H9 (cell line): Measurements from ENCODE around the gene ZNF608. TPM values are rescaled to one million over a fixed set of nuclear protein-coding genes. Genes with fewer than 3 reads are reported as not detected.

Experiments used
- DNase-seq: peaks from one replicate; pipeline ENCODE4 v3.0.0-alpha.2; 2017
- H2AFZ ChIP-seq: one replicate; pipeline ENCODE4 v1.6.1; 2013; ENCODE audit warnings: mild to moderate bottlenecking, low read length, control low read depth, moderate library complexity
- H2AK5ac ChIP-seq: 2 replicates; pipeline ENCODE4 v1.6.1; 2013; ENCODE audit warnings: low read length, control low read depth, mixed read lengths; ENCODE audit not compliant: insufficient read length
- H2BK120ac ChIP-seq: one replicate; pipeline ENCODE4 v1.6.1; 2013; ENCODE audit warnings: low read depth, mild to moderate bottlenecking, low read length, control low read depth, inconsistent platforms; ENCODE audit not compliant: poor library complexity, severe bottlenecking
- H2BK12ac ChIP-seq: 2 replicates; pipeline ENCODE4 v1.6.1; 2013; ENCODE audit warnings: low read length, control low read depth, mixed read lengths, low read depth; ENCODE audit not compliant: insufficient read length
- H2BK15ac ChIP-seq: 2 replicates; pipeline ENCODE4 v1.6.1; 2013; ENCODE audit warnings: low read depth, low read length, control low read depth
- H2BK20ac ChIP-seq: one replicate; pipeline ENCODE4 v1.6.1; 2013; ENCODE audit warnings: low read depth, mild to moderate bottlenecking, low read length, control low read depth, inconsistent platforms; ENCODE audit not compliant: poor library complexity, severe bottlenecking
- H2BK5ac ChIP-seq: 2 replicates; pipeline ENCODE4 v1.6.1; 2013; ENCODE audit warnings: low read length, control low read depth, mixed read lengths; ENCODE audit not compliant: insufficient read length
- H3K14ac ChIP-seq: 2 replicates; pipeline ENCODE4 v1.6.1; 2013; ENCODE audit warnings: low read length, control low read depth; ENCODE audit not compliant: insufficient read depth
- H3K18ac ChIP-seq: 2 replicates; pipeline ENCODE4 v1.6.1; 2013; ENCODE audit warnings: low read depth, mild to moderate bottlenecking, mixed read lengths, low read length, control low read depth; ENCODE audit not compliant: insufficient read length
- H3K23ac ChIP-seq: 2 replicates; pipeline ENCODE4 v1.6.1; 2013; ENCODE audit warnings: low read length, control low read depth, mixed read lengths, low read depth; ENCODE audit not compliant: insufficient read length
- H3K23me2 ChIP-seq: 2 replicates; pipeline ENCODE4 v1.6.1; 2013; ENCODE audit warnings: low read depth, mild to moderate bottlenecking, mixed read lengths, low read length, control low read depth; ENCODE audit not compliant: insufficient read length, poor library complexity, severe bottlenecking
- H3K27ac ChIP-seq: 2 replicates; pipeline ENCODE4 v1.5.1; 2013; ENCODE audit warnings: low read length, control low read depth, mixed read lengths, low read depth; ENCODE audit not compliant: insufficient read length
- H3K27me3 ChIP-seq: 2 replicates; pipeline ENCODE4 v1.6.1; 2013; ENCODE audit warnings: low read length, control low read depth, inconsistent platforms; ENCODE audit not compliant: insufficient read depth
- H3K4ac ChIP-seq: 2 replicates; pipeline ENCODE4 v1.6.1; 2013; ENCODE audit warnings: low read depth, mild to moderate bottlenecking, control low read depth, inconsistent platforms, low read length, moderate library complexity
- H3K4me1 ChIP-seq: 2 replicates; pipeline ENCODE4 v1.6.1; 2013; ENCODE audit warnings: low read length, control low read depth, inconsistent platforms; ENCODE audit not compliant: insufficient read depth
- H3K4me2 ChIP-seq: 2 replicates; pipeline ENCODE4 v1.6.1; 2013; ENCODE audit warnings: low read length, control low read depth, mixed read lengths; ENCODE audit not compliant: insufficient read length, insufficient read depth
- H3K56ac ChIP-seq: 2 replicates; pipeline ENCODE4 v1.6.1; 2013; ENCODE audit warnings: low read depth, mild to moderate bottlenecking, mixed read lengths, low read length, control low read depth; ENCODE audit not compliant: insufficient read length
- H3K79me1 ChIP-seq: 2 replicates; pipeline ENCODE4 v1.6.1; 2013; ENCODE audit warnings: low read depth, mild to moderate bottlenecking, moderate library complexity, low read length, control low read depth, inconsistent platforms; ENCODE audit not compliant: insufficient read depth, poor library complexity, severe bottlenecking
- H3K79me2 ChIP-seq: 2 replicates; pipeline ENCODE4 v1.6.1; 2013; ENCODE audit warnings: low read length, control low read depth, inconsistent platforms; ENCODE audit not compliant: insufficient read depth
- H3K9ac ChIP-seq: 2 replicates; pipeline ENCODE4 v1.6.1; 2013; ENCODE audit warnings: low read length, control low read depth, mixed read lengths; ENCODE audit not compliant: insufficient read length; ENCODE audit errors: extremely low read depth
- H3K9me3 ChIP-seq: one replicate; pipeline ENCODE4 v1.6.1; 2013; ENCODE audit warnings: low read depth, low read length, inconsistent platforms; ENCODE audit not compliant: control insufficient read depth
- H3T11ph ChIP-seq: one replicate; pipeline ENCODE4 v1.6.1; 2013; ENCODE audit warnings: mild to moderate bottlenecking, low read length, control low read depth, inconsistent platforms
- H4K20me1 ChIP-seq: one replicate; pipeline ENCODE4 v1.6.1; 2013; ENCODE audit not compliant: control insufficient read depth, insufficient read length, insufficient read depth
- H4K5ac ChIP-seq: 2 replicates; pipeline ENCODE4 v1.6.1; 2013; ENCODE audit warnings: low read depth, mild to moderate bottlenecking, mixed read lengths, low read length, control low read depth; ENCODE audit not compliant: insufficient read length
- H4K8ac ChIP-seq: replicated peaks from 2 replicates; pipeline ENCODE4 v1.6.1; 2013; ENCODE audit warnings: low read length, control low read depth, mixed read lengths, low read depth; ENCODE audit not compliant: insufficient read length
- H4K91ac ChIP-seq: 2 replicates; pipeline ENCODE4 v1.6.1; 2013; ENCODE audit warnings: low read depth, mild to moderate bottlenecking, moderate library complexity, mixed read lengths, low read length, control low read depth; ENCODE audit not compliant: insufficient read length
- H3K27ac Mint-ChIP-seq, 3 experiments: 2 replicates in 2 of 3; 3 replicates in 1 of 3; pipeline ENCODE4 v1.8.0; 2020 to 2021; ENCODE audit warnings: mixed read lengths in 3 of 3, mild to moderate bottlenecking in 1 of 3, moderate library complexity in 1 of 3
- H3K27me3 Mint-ChIP-seq: 2 replicates; pipeline ENCODE4 v1.8.0; 2021; ENCODE audit warnings: low read depth, mild to moderate bottlenecking, moderate library complexity, mixed read lengths
- H3K36me3 Mint-ChIP-seq, 3 experiments: 2 replicates in 2 of 3; 3 replicates in 1 of 3; pipeline ENCODE4 v1.8.0; 2020 to 2021; ENCODE audit warnings: low read depth in 3 of 3, mixed read lengths in 3 of 3; ENCODE audit not compliant: insufficient read depth in 1 of 3
- H3K4me1 Mint-ChIP-seq, 2 experiments: 2 replicates each; pipeline ENCODE4 v1.8.0; 2020; ENCODE audit warnings: mixed read lengths in 2 of 2
- H3K4me3 Mint-ChIP-seq, 2 experiments: 2 replicates in 1 of 2; 3 replicates in 1 of 2; pipeline ENCODE4 v1.8.0; 2020 to 2021; ENCODE audit warnings: mild to moderate bottlenecking in 2 of 2, mixed read lengths in 2 of 2, moderate library complexity in 1 of 2
- H3K9me3 Mint-ChIP-seq, 2 experiments: 2 replicates in 1 of 2; 3 replicates in 1 of 2; pipeline ENCODE4 v1.8.0; 2020; ENCODE audit warnings: mild to moderate bottlenecking in 2 of 2, mixed read lengths in 2 of 2, moderate library complexity in 1 of 2
- CTCF ChIP-seq: fragments of 200-600 bp; sonication (generic); conservative IDR thresholded peaks from 3 replicates; pipeline ENCODE4 v1.8.0; 2021; ENCODE audit warnings: antibody characterized with exemption, mild to moderate bottlenecking
- whole genome bisulfite sequencing: extraction: QIAGEN DNeasy Blood & Tissue Kit; methylation state at CpG from one replicate; pipeline ENCODE4 v1.1.7; 2013; ENCODE audit warnings: missing lambda C conversion rate, low lambda C conversion rate, mixed read lengths; ENCODE audit not compliant: insufficient read length; ENCODE audit errors: extremely low coverage; 5-methylcytosine and 5-hydroxymethylcytosine counted together
- total RNA-seq: library from RNA; stranded (reverse); gene quantifications from 2 replicates; pipeline ENCODE4 v1.2.1, GENCODE V29; 2021

Gene ZNF608
- total RNA-seq, 1 experiment from 2014 or later, result 67.0 TPM

GRCh38 chr5:124730381-124730780 lies 16.1 kb downstream of the ZNF608 start:
- H3K9me3 ChIP-seq, result no peaks in the 10 kb centered on the region
- Mint-ChIP-seq H3K4me1 (peaks cover 42 to 70% of the 10 kb centered on the region in 2 experiments), H3K9me3 (no peaks in the 10 kb centered on the region; a peak in 1 of 5 replicates), H3K27me3 (no peaks in the 10 kb centered on the region), H3K4me3 (no peak overlapping the region), H3K27ac (peak overlapping the region in 1 of 3 experiments; percentile 82; a peak in 1 of 7 replicates), H3K36me3 (peaks cover 2 to 12% (median 11%) of the 10 kb centered on the region in 3 experiments; a peak in 5 of 7 replicates)
- no peak overlapping the region for H4K8ac ChIP-seq
- H3K14ac ChIP-seq, result no peak overlapping the region
- H2BK5ac ChIP-seq, result no peak overlapping the region
- no peak overlapping the region for H3T11ph ChIP-seq
- H4K5ac ChIP-seq, result no peak overlapping the region
- no peak for DNase-seq
- H4K91ac ChIP-seq, result no peak overlapping the region
- H3K4ac ChIP-seq, result no peak overlapping the region
- no peak overlapping the region for H2BK20ac ChIP-seq
- H3K18ac ChIP-seq, result no peak overlapping the region
- no peak overlapping the region for H2BK15ac ChIP-seq
- H3K23ac ChIP-seq, result no peak overlapping the region
- H2AK5ac ChIP-seq, result no peak overlapping the region
- WGBS, result no CpG with 5 or more reads among the region's 2 CpGs
- no peak overlapping the region for H2BK120ac ChIP-seq
- peaks cover 13% of the 10 kb centered on the region for H3K79me1 ChIP-seq
- H4K20me1 ChIP-seq, result no peaks in the 10 kb centered on the region
- no peaks in the 10 kb centered on the region for H3K23me2 ChIP-seq
- TF ChIP-seq CTCF, result no peak
- H2BK12ac ChIP-seq, result no peak overlapping the region
- no peaks in the 10 kb centered on the region for H3K27me3 ChIP-seq
- peaks cover 60% of the 10 kb centered on the region; the same call in 1 of the 2 replicates for H3K79me2 ChIP-seq
- H3K4me1 ChIP-seq, result peaks cover 5% of the 10 kb centered on the region; the same call in 1 of the 2 replicates
- H3K4me2 ChIP-seq, result no peak overlapping the region
- H3K9ac ChIP-seq, result no peak overlapping the region
- no peak overlapping the region for H3K27ac ChIP-seq
- H2AFZ ChIP-seq, result no peak overlapping the region
- no peak overlapping the region for H3K56ac ChIP-seq
